Stomach (tissue), 9 donors: ENCODE results near the gene KRTCAP3. TPM values are rescaled to one million over a fixed set of nuclear protein-coding genes. Genes with fewer than 3 reads are reported as not detected.

Source experiments
- DNase-seq, 2 donors: peaks; one replicate each; pipeline versions ENCODE4 v3.0.0 to v3.0.0-alpha.2; 2013 to 2019
- H3K27ac ChIP-seq, 5 donors: fragments of 200-600 bp in 4 of 5; sonication (generic) in 4 of 5; one replicate each; pipeline ENCODE4 v1.5.1; 2013 to 2019; ENCODE audit warnings: mild to moderate bottlenecking in 1 of 5, moderate library complexity in 1 of 5
- H3K27me3 ChIP-seq, 3 donors: fragments of 200-600 bp; sonication (generic); one replicate each; pipeline ENCODE4 v1.5.1; 2017 to 2019; ENCODE audit warnings: mixed run types in 1 of 3
- H3K36me3 ChIP-seq, 4 donors: fragments of 200-600 bp; sonication (generic); 1 replicate in 3 of 4; 2 replicates in 1 of 4; pipeline ENCODE4 v1.5.1; 2016 to 2019
- H3K4me1 ChIP-seq, 4 donors: fragments of 200-600 bp; sonication (generic); one replicate each; pipeline ENCODE4 v1.5.1; 2016 to 2019
- H3K4me3 ChIP-seq, 4 donors: fragments of 200-600 bp; sonication (generic) in 3 of 4; one replicate each; pipeline ENCODE4 v1.5.1; 2016 to 2019; ENCODE audit warnings: mild to moderate bottlenecking in 1 of 4
- H3K9me3 ChIP-seq, 4 donors: fragments of 200-600 bp; sonication (generic); one replicate each; pipeline ENCODE4 v1.5.1; 2016 to 2019
- CTCF ChIP-seq, 7 experiments: fragments of 450-650 bp in 4 of 7; fragments of 200-600 bp in 3 of 7; sonication (generic) in 3 of 7; IDR thresholded peaks; one replicate each; pipeline ENCODE4 v1.5.1; 2016 to 2019; ENCODE audit warnings: antibody characterized with exemption in 7 of 7, control low read depth in 2 of 7, mild to moderate bottlenecking in 1 of 7
- EP300 ChIP-seq: sonication (generic); formaldehyde crosslinking; IDR thresholded peaks from one replicate; pipeline ENCODE4 v1.6.1; 2017; ENCODE audit warnings: antibody characterized with exemption
- POLR2A ChIP-seq, 4 donors: fragments of 450-650 bp; IDR thresholded peaks; one replicate each; pipeline ENCODE4 v1.6.1; 2016; ENCODE audit warnings: antibody characterized with exemption in 4 of 4, control low read depth in 2 of 4, mild to moderate bottlenecking in 1 of 4, moderate library complexity in 1 of 4
- POLR2AphosphoS5 ChIP-seq, 3 donors: sonication (generic); formaldehyde crosslinking; IDR thresholded peaks; one replicate each; pipeline ENCODE4 v1.6.1; 2016; ENCODE audit warnings: antibody characterized with exemption in 3 of 3
- WGBS, 5 donors: extraction: QIAGEN DNeasy Blood & Tissue Kit in 3 of 5; methylation state at CpG; one replicate each; pipeline versions ENCODE4 v1.1.5 to v1.1.7; 2013 to 2018; 5-methylcytosine and 5-hydroxymethylcytosine counted together
- intact Hi-C: fragments of 100-400 bp; cut with DNase I; formaldehyde crosslinking; loops from one replicate; pipeline ENCODE4 v1.15.1; 2023; ENCODE audit warnings: low total_unique reads
- polyA plus RNA-seq, 3 donors: library from polyadenylated mRNA; stranded (reverse); fragments of 200-250 nt; gene quantifications; one replicate each; pipeline ENCODE4 v1.2.3, GENCODE V29; 2013
- total RNA-seq, 5 donors: library from RNA; depleted of rRNA; stranded (reverse); fragments of >200 nt; gene quantifications; one replicate each; pipeline versions ENCODE4 v1.1.0 to v1.2.3, GENCODE V29; 2014 to 2016
- donor health status: healthy with polysubstance abuse.
- donor health status: Bipolar disorder and iron deficiency.
- donor health status: healthy.

Gene KRTCAP3
- total and polyA plus RNA-seq, 8 donors, result 16.5 to 140 (median 62.2) TPM; not detected in 1

DNA sequence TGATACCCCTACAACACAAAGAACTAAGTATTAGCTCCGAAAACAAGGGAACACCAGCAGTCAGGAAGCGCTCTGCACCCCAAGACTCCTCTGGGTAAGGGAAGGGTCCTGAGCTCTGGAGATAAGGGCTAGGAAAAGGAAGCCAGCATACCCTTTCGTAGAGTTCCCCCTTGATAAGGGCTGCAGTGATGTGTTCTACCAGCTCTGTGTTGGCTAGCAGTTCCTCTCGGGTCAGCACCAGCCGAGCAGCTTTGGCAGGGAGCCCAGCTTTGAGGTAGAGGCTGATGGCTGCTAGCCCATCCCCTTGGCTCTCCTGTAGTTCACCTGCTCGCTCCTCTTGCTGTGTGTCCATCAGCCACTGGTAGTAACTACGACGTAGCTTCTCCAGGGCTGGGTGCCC, 18.9 kb downstream of the KRTCAP3 start:
- WGBS, 5 donors, result 36 to 59% (median 49%) methylated on average over 8 of the region's 8 CpGs
- Histone ChIP-seq H3K4me3 (no peak overlapping the region), H3K27ac (no peak overlapping the region), H3K36me3 (peaks cover 20 to 88% (median 63%) of the 10 kb centered on the region in 4 donors), H3K27me3 (no peaks in the 10 kb centered on the region), H3K4me1 (no peaks in the 10 kb centered on the region), H3K9me3 (no peaks in the 10 kb centered on the region)
- peak in 1 of 2 donors; percentile 89 for DNase-seq
- no peak for TF ChIP-seq POLR2AphosphoS5 (IDR thresholded peaks at IDR 0.05)
- TF ChIP-seq CTCF (IDR thresholded peaks at IDR 0.05), result no peak
- TF ChIP-seq EP300, result no peak
- TF ChIP-seq POLR2A (IDR thresholded peaks at IDR 0.05), result no peak
- intact Hi-C loops, result no loop called here

DNA sequence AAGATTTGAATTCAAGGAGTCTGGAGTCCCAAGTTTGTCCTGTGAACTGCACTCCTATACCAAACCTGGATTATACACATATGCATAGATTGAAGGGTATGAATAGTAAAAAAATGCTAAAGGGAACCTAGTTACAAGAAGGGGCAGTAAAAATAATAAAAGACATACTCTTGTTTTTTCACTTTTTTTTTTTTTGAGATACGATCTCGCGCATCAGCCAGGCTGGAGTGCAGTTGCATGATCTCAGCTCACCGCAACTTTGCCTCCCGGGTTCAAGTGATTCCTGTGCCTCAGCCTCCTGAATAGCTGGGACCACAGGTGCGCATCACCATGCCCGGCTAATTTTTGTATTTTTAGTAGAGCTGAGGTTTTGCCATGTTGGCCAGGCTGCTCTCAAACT, 22.3 kb downstream of the KRTCAP3 start:
- Histone ChIP-seq H3K27me3 (no peaks in the 10 kb centered on the region), H3K9me3 (no peaks in the 10 kb centered on the region), H3K36me3 (peaks cover under 1 to 68% (median 30%) of the 10 kb centered on the region in 4 donors), H3K4me1 (no peaks in the 10 kb centered on the region), H3K27ac (no peak overlapping the region), H3K4me3 (no peak overlapping the region)
- no peak for DNase-seq
- TF ChIP-seq POLR2A (IDR thresholded peaks at IDR 0.05) (no peak), EP300 (no peak), POLR2AphosphoS5 (IDR thresholded peaks at IDR 0.05) (no peak), CTCF (IDR thresholded peaks at IDR 0.05) (no peak)
- WGBS, 5 donors, result 93 to 99% (median 98%) methylated on average over 7 of the region's 7 CpGs
- intact Hi-C loops, result no loop called here

GRCh38 chr2:27471961-27472360, 29.8 kb downstream of the KRTCAP3 start:
- no peak overlapping the region for H3K27ac ChIP-seq
- H3K9me3 ChIP-seq, result no peaks in the 10 kb centered on the region
- 86 to 94% (median 90%) methylated on average over 5 of the region's 5 CpGs for WGBS, 5 donors
- TF ChIP-seq CTCF (IDR thresholded peaks at IDR 0.05), result no peak
- TF ChIP-seq POLR2A (IDR thresholded peaks at IDR 0.05), result no peak
- TF ChIP-seq EP300, result no peak
- TF ChIP-seq POLR2AphosphoS5 (IDR thresholded peaks at IDR 0.05), result no peak
- H3K36me3 ChIP-seq, result peaks cover 15 to 83% (median 61%) of the 10 kb centered on the region in 4 donors
- H3K4me3 ChIP-seq, result no peak overlapping the region
- H3K27me3 ChIP-seq, result no peaks in the 10 kb centered on the region
- no peak for DNase-seq
- no peaks in the 10 kb centered on the region for H3K4me1 ChIP-seq
- intact Hi-C loops, result no loop called here

DNA sequence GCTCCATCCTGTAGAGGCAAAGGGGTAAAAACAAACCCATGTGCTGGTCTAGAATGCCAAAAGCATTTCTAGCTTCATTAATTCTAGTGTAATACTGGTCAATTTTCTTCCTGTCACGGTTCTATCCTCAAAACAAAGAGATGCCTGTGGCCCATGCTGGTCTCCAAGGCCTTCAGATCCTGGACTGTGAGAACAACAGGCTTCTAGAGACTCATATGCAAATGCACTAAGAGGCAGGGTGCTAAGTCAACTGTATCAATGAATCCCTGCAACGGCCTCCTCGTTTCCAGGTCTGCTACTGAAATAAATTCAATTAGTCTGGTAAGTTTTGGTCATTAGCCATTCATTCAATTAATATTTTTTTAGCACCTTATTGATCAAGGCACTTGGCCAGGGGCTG, 43.3 kb downstream of the KRTCAP3 start:
- no peak overlapping the region for H3K27ac ChIP-seq
- WGBS, 5 donors, result 68 to 82% (median 72%) methylated on average over 3 of the region's 3 CpGs
- peaks cover 6 to 34% (median 23%) of the 10 kb centered on the region in 4 donors for H3K4me1 ChIP-seq
- H3K4me3 ChIP-seq, result no peak overlapping the region
- no peak for TF ChIP-seq POLR2A (IDR thresholded peaks at IDR 0.05)
- no peak for TF ChIP-seq CTCF (IDR thresholded peaks at IDR 0.05)
- TF ChIP-seq POLR2AphosphoS5 (IDR thresholded peaks at IDR 0.05), result no peak
- TF ChIP-seq EP300, result no peak
- no peaks in the 10 kb centered on the region for H3K27me3 ChIP-seq
- H3K9me3 ChIP-seq, result no peaks in the 10 kb centered on the region
- peaks cover 6 to 52% (median 45%) of the 10 kb centered on the region in 4 donors for H3K36me3 ChIP-seq
- intact Hi-C loops, result no loop called here
- no peak for DNase-seq
